Measurements from ENCODE around the gene PHOSPHO2. TPM values are rescaled to one million over a fixed set of nuclear protein-coding genes. Genes with fewer than 3 reads are reported as not detected.
A peak's percentile ranks its signal among the peaks of the same experiment; 100 is the strongest.

Gene PHOSPHO2, protein sequence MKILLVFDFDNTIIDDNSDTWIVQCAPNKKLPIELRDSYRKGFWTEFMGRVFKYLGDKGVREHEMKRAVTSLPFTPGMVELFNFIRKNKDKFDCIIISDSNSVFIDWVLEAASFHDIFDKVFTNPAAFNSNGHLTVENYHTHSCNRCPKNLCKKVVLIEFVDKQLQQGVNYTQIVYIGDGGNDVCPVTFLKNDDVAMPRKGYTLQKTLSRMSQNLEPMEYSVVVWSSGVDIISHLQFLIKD
- total RNA-seq, result 10 to 100 TPM in 3 of 4 donors, 1 to 10 TPM in 1; 2.0 to 27.7 (median 12.5) TPM

DNA sequence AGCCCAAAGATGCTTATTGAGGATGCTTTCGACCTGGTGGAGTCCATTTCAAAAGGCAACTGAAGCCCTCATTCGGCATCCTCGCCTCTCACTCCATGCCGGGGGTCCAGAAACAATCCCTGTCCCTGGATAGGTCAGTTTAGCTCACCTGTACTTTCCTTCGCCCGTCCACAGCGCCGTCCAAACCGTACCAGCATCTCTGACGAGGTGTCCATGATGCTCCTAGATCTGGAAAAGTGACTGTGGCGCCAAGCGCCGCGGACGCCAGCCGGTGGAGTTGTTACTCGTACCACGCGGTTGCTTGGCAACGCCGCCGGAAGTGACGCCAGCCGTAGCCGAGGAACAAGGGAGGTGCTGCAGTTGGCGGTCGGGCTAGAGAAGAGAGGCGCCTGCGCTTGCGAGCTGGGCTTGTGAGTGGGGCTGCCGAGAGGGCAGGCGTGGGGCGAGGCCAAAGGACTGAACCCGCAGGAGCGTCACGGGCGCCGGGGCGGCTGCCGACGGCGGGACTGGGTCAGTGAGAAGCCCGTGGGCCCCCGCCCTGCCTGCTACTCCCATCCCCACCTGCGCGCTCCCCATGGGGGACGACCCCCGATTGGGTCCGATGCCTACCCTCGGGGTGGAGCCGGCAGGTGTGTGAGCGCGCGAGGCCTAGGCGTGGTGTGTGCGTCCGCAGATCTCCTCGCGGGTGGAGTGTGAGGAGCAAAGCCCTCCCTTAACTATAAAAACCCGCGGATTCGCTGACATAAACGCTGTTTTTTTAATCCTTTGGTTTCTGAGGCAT is at the start of gene PHOSPHO2, which contains the start of gene CFAP210:
TSS of gene PHOSPHO2 (plus strand) at position 357 of the 781 bp plus-strand sequence. CDS start 6,503 bp downstream, outside the sequence.
TSS of gene CFAP210 (minus strand) at position 293 of the 781 bp plus-strand sequence. CDS start at position 215, 78 bp downstream.
- peak; percentile 100 for ATAC-seq (ENCODE audit: low FRiP score)
- peak; percentile 100 for DNase-seq (ENCODE audit: low spot score)
- TF ChIP-seq, protein P1, sequence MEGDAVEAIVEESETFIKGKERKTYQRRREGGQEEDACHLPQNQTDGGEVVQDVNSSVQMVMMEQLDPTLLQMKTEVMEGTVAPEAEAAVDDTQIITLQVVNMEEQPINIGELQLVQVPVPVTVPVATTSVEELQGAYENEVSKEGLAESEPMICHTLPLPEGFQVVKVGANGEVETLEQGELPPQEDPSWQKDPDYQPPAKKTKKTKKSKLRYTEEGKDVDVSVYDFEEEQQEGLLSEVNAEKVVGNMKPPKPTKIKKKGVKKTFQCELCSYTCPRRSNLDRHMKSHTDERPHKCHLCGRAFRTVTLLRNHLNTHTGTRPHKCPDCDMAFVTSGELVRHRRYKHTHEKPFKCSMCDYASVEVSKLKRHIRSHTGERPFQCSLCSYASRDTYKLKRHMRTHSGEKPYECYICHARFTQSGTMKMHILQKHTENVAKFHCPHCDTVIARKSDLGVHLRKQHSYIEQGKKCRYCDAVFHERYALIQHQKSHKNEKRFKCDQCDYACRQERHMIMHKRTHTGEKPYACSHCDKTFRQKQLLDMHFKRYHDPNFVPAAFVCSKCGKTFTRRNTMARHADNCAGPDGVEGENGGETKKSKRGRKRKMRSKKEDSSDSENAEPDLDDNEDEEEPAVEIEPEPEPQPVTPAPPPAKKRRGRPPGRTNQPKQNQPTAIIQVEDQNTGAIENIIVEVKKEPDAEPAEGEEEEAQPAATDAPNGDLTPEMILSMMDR (IDR thresholded peaks at IDR 0.05), result no peak

DNA sequence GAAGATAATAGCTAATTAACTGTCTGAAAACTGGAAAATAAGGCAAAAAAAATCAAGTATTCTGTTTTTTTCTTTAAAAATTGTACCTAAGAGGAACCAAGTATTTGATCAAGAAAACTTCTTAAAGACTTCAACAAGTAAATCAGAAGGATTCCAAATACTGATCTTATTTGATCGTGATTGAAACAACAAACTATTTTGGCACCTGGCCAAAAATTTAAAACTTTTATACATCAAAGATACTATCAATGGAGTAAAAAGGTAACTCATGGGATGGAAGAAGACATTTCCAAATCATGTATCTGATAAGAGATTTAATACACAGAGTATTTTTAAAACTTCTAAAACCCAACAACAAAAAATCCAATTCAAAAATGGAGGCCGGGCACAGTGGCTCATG is 46.8 kb upstream of the PHOSPHO2 start:
- DNase-seq (ENCODE audit: low spot score), result no peak
- TF ChIP-seq, protein P1 (IDR thresholded peaks at IDR 0.05), result no peak
- no peak for ATAC-seq (ENCODE audit: low FRiP score)

DNA sequence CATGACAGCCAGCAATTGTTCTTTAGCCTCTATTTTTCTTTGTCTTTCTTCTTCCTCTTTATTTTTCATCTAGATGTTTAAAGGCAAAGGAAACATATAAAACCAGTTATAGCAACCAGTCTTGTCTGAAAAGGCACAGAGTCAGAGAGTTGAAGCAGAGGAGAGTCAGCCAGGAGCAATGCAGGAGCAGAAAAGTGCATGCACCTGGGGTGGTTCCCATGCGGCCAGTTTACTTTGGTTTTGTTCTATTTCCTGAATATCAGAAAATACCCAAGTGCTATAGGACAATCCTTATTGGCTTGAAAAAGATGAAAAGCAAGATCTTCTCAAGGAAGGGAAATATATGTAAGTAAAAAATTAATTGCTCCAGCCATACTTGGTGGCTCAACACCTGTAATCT is 45.0 kb upstream of the PHOSPHO2 start:
- TF ChIP-seq, protein P1 (IDR thresholded peaks at IDR 0.05), result no peak
- no peak for DNase-seq (ENCODE audit: low spot score)
- ATAC-seq (ENCODE audit: low FRiP score), result no peak

DNA sequence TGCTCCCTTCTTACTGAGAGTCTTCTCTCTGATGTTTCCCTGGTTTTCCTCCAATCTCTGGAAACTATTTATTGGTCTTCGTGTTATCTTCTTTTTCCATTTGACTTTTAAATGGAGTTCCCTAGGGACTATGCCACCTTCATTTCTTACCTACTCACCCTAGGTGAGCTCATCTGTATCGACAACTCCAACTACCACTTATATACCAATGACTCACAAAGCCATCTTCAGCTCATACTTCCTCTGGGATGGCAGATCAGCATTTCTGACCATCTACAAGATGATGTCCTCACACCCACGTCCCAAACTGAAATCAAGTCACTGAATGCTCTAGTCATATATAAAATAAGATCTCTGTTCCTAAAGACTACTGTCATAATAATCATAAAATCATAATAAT is 40.6 kb upstream of the PHOSPHO2 start:
- DNase-seq (ENCODE audit: low spot score), result no peak
- ATAC-seq (ENCODE audit: low FRiP score), result no peak
- TF ChIP-seq, protein P1 (IDR thresholded peaks at IDR 0.05), result no peak

DNA sequence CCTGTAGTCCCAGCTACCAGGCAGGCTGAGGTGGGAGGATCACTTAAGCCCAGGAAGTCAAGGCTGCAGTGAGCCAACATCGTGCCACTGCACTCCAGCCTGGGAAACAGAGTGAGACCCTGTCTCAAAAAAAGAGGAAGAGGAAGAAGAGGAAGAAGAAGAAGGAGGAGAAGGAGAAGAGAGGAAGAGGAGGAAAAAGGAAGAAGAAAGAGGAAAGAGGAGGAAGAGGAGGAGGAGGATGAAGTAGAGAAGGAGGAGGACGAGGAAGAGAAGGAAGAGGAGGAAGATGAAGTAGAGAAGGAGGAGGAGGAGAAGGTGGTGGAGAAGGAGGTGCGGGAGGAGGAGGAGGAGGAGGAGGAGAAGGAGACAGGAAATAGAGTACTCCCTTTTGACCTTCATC is 38.1 kb upstream of the PHOSPHO2 start:
- DNase-seq (ENCODE audit: low spot score), result no peak
- ATAC-seq (ENCODE audit: low FRiP score), result no peak
- TF ChIP-seq, protein P1 (IDR thresholded peaks at IDR 0.05), result no peak

DNA sequence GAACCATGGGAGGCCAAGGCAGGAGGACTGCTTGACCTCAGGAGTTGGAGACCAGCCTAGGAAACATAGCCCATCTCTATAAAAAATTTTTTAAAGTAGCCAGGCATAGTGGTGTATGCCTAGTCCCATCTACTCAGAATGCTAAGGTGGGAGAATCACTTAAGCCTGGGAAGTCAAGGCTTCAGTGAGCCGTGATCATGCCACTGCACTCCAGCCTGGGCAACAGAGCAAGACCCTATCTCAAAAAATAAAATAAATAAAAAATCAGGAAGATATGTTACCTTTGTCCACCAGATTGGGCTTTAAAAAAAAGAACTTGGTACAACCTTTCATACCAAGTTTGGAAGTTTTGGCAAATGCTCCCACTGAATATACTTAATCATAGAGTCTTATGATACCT is 35.4 kb upstream of the PHOSPHO2 start:
- ATAC-seq (ENCODE audit: low FRiP score), result no peak
- DNase-seq (ENCODE audit: low spot score), result no peak
- TF ChIP-seq, protein P1 (IDR thresholded peaks at IDR 0.05), result no peak

All from omental fat pad (tissue), 4 donors.